OCI-LY7 (cell line): ENCODE results near the gene CD58. TPM values are rescaled to one million over a fixed set of nuclear protein-coding genes. Genes with fewer than 3 reads are reported as not detected.

Experiments
- BruUV-seq: library from RNA; stranded (reverse); fragments of 400-500 nt; replicated peaks from 2 replicates; lab custom pipeline; 2021; lab: Mats Ljungman, UMichigan
- CTCF ChIA-PET: fragments of 300-600 bp; sonication (Branson Sonifier 250); formaldehyde crosslinking; loops from one replicate; lab custom pipeline; 2022; ENCODE audit warnings: antibody characterized with exemption; ENCODE audit not compliant: unreplicated experiment; lab: Charles Lee
- POLR2A ChIA-PET: fragments of 300-600 bp; sonication (Branson Sonifier 250); formaldehyde crosslinking; loops from one replicate; lab custom pipeline; 2022; ENCODE audit warnings: antibody characterized with exemption; lab: Charles Lee
- DNase-seq: peaks from one replicate; pipeline ENCODE4 v3.0.0-alpha.2; 2015; ENCODE audit warnings: low spot score
- H2AFZ ChIP-seq: fragments of 200-600 bp; sonication (generic), shearing (Covaris generic); 2 replicates; pipeline ENCODE4 v1.6.1; 2014; ENCODE audit warnings: mild to moderate bottlenecking, antibody characterized with exemption, low read length, moderate library complexity
- H3K27ac ChIP-seq: fragments of 200-600 bp; sonication (generic); 2 replicates; pipeline ENCODE4 v1.5.1; 2014; ENCODE audit warnings: mixed run types, low read depth, mild to moderate bottlenecking, moderate library complexity, low read length, inconsistent platforms; ENCODE audit not compliant: poor library complexity, severe bottlenecking
- H3K36me3 ChIP-seq: fragments of 200-600 bp; sonication (generic); 2 replicates; pipeline ENCODE4 v1.6.1; 2014; ENCODE audit warnings: mild to moderate bottlenecking, antibody characterized with exemption, low read length, moderate library complexity, mixed read lengths; ENCODE audit not compliant: insufficient read depth
- H3K4me1 ChIP-seq: fragments of 200-600 bp; sonication (generic); 2 replicates; pipeline ENCODE4 v1.5.1; 2014; ENCODE audit warnings: mild to moderate bottlenecking, low read length; ENCODE audit not compliant: insufficient read depth, poor library complexity, severe bottlenecking
- H3K4me2 ChIP-seq: fragments of 200-600 bp; sonication (generic); 2 replicates; pipeline ENCODE4 v1.6.1; 2014; ENCODE audit warnings: mild to moderate bottlenecking, low read length
- H3K4me3 ChIP-seq: fragments of 200-600 bp; sonication (generic); 2 replicates; pipeline ENCODE4 v1.5.1; 2014; ENCODE audit warnings: mild to moderate bottlenecking, low read depth, low read length; ENCODE audit not compliant: poor library complexity, severe bottlenecking
- H3K79me2 ChIP-seq: fragments of 200-600 bp; sonication (generic); 2 replicates; pipeline ENCODE4 v1.6.1; 2016; ENCODE audit warnings: low read depth, mild to moderate bottlenecking, low read length, moderate library complexity, mixed read lengths; ENCODE audit not compliant: insufficient read depth
- H3K9me2 ChIP-seq: fragments of 200-600 bp; sonication (generic); 2 replicates; pipeline ENCODE4 v1.6.1; 2016; ENCODE audit warnings: mild to moderate bottlenecking, low read length, mixed read lengths; ENCODE audit not compliant: insufficient read depth
- H3K9me3 ChIP-seq: fragments of 200-600 bp; sonication (generic); 2 replicates; pipeline ENCODE4 v1.6.1; 2014; ENCODE audit warnings: mild to moderate bottlenecking, mixed run types, low read length, mixed read lengths
- H4K20me1 ChIP-seq: fragments of 200-600 bp; sonication (generic); 2 replicates; pipeline ENCODE4 v1.6.1; 2014; ENCODE audit warnings: mild to moderate bottlenecking, antibody characterized with exemption, low read length, moderate library complexity, mixed read lengths; ENCODE audit not compliant: insufficient read depth
- EZH2phosphoT487 ChIP-seq: fragments of 200-600 bp; sonication (generic); IDR thresholded peaks from 2 replicates; pipeline ENCODE4 v1.6.1; 2018; ENCODE audit warnings: low read depth, borderline replicate concordance, mild to moderate bottlenecking, mixed run types, antibody characterized with exemption, low read length, moderate library complexity, mixed read lengths
- intact Hi-C: fragments of 100-400 bp; cut with micrococcal nuclease; formaldehyde crosslinking; loops from one replicate; pipeline ENCODE4 v1.10.0; 2022; ENCODE audit not compliant: unreplicated experiment
- total RNA-seq, 2 experiments: library from RNA; depleted of rRNA in 1 of 2; stranded (reverse); fragments of >200 nt in 1 of 2; shearing (Covaris generic) in 1 of 2; gene quantifications; 2 replicates each; pipeline ENCODE4 v1.2.3, GENCODE V29; 2014 to 2022
- TF ChIP-seq, protein P1 (sequence below): fragments of 200-600 bp; sonication (generic); conservative IDR thresholded peaks from 2 replicates; pipeline ENCODE4 v1.5.1; 2014; ENCODE audit warnings: mild to moderate bottlenecking, antibody characterized with exemption, low read length, moderate library complexity, mixed read lengths

CD58 gene
- total RNA-seq, 2 experiments from 2014 or later: 3.3 TPM; not detected in 1

DNA sequence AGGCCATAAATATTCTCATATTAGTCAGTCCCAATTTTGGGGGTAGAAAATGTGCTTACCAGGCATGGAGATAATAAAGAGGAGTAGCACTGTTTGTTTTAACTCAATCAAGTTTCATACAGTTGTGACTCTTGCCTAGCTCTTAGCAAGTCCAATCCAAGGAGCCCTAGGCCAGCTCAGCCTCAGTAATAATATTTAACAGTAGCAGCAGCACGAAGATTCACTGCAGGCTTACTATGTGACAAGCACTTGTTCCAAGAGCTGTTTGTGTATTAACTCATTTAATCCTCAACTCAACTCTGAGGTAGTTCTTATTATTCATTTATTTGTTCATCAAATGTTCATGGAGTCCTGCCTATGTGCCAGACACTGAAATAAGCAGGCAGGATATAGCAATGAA is 12.3 kb downstream of the CD58 start:
- intact Hi-C loops: no loop called here
- Histone ChIP-seq H2AFZ (no peak overlapping the region), H3K4me2 (no peak overlapping the region), H3K4me1 (no peaks in the 10 kb centered on the region), H3K36me3 (no peaks in the 10 kb centered on the region), H3K79me2 (no peaks in the 10 kb centered on the region), H3K27ac (no peak overlapping the region), H3K9me3 (no peaks in the 10 kb centered on the region), H4K20me1 (no peaks in the 10 kb centered on the region), H3K9me2 (no peaks in the 10 kb centered on the region), H3K4me3 (no peak overlapping the region)
- DNase-seq: no peak
- CTCF ChIA-PET: no interaction called here
- TF ChIP-seq, protein P1, sequence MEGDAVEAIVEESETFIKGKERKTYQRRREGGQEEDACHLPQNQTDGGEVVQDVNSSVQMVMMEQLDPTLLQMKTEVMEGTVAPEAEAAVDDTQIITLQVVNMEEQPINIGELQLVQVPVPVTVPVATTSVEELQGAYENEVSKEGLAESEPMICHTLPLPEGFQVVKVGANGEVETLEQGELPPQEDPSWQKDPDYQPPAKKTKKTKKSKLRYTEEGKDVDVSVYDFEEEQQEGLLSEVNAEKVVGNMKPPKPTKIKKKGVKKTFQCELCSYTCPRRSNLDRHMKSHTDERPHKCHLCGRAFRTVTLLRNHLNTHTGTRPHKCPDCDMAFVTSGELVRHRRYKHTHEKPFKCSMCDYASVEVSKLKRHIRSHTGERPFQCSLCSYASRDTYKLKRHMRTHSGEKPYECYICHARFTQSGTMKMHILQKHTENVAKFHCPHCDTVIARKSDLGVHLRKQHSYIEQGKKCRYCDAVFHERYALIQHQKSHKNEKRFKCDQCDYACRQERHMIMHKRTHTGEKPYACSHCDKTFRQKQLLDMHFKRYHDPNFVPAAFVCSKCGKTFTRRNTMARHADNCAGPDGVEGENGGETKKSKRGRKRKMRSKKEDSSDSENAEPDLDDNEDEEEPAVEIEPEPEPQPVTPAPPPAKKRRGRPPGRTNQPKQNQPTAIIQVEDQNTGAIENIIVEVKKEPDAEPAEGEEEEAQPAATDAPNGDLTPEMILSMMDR: no peak
- no peak for TF ChIP-seq EZH2phosphoT487
- POLR2A ChIA-PET: no interaction called here
- no TSS peak for BruUV-seq

DNA sequence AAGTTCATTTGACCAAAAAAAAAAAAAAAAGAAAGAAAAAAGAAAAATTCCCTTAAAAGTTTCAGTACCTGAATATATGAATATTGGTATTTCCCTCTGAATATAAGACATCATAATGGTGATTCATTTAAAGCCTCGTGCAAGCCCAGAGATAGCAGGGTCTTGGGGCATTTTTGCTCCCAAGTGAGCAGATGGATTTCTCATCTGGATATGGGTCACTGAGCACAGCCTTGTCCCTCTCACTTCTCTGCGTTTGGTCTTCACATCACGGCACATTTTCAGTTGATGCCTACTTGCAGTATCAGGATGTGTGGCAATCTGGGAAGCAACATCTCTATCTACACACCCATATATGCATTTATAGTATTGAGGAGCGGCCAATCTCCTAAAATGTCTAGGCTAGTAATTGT is 12.7 kb downstream of the CD58 start:
- intact Hi-C loops: no loop called here
- CTCF ChIA-PET: no interaction called here
- no peak overlapping the region for H2AFZ ChIP-seq
- no peaks in the 10 kb centered on the region for H4K20me1 ChIP-seq
- TF ChIP-seq, protein P1: no peak
- TF ChIP-seq EZH2phosphoT487: no peak
- H3K4me3 ChIP-seq: no peak overlapping the region
- H3K9me2 ChIP-seq: no peaks in the 10 kb centered on the region
- no peak overlapping the region for H3K4me2 ChIP-seq
- no peaks in the 10 kb centered on the region for H3K79me2 ChIP-seq
- DNase-seq: no peak
- BruUV-seq: no TSS peak
- POLR2A ChIA-PET: interaction anchor here (0.7 kb wide), 3 partner anchors 85 to 615 kb away, joined by 3 read pairs; no protein-coding TSS in a partner anchor
- H3K36me3 ChIP-seq: no peaks in the 10 kb centered on the region
- no peaks in the 10 kb centered on the region for H3K9me3 ChIP-seq
- no peaks in the 10 kb centered on the region for H3K4me1 ChIP-seq
- no peak overlapping the region for H3K27ac ChIP-seq

DNA sequence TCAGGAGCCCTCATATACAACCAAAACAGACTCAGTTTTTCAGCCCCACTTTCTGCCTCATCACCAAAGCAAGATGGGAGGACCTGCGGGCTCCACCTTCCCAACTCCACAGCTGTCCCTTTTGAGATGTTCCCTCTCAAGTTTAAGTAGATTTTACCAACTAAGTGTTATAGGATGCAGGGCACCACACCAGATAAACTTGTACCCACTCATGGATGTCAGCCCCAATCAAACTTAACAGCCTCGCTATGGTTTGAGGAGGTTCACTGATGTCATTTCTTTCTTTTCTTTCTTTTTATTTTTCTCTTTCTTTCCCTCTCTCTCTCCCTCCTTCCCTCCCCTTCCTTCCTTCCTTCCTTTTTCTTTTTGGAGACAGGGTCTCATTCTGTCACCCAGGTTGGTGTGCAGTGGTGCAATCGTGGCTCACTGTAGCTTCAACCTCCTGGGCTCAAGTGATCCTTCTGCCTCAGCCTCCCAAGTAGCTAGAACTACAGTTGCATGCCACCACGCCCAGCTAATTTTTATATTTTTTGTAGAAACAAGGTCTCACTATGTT is 13.4 kb downstream of the CD58 start:
- no peaks in the 10 kb centered on the region for H4K20me1 ChIP-seq
- H3K4me1 ChIP-seq: no peaks in the 10 kb centered on the region
- no peaks in the 10 kb centered on the region for H3K36me3 ChIP-seq
- H2AFZ ChIP-seq: no peak overlapping the region
- TF ChIP-seq EZH2phosphoT487: no peak
- TF ChIP-seq, protein P1: no peak
- ChIA-PET CTCF (no interaction called here), POLR2A (interaction anchor here (0.6 to 1.9 kb wide), 7 partner anchors 11 to 614 kb away, joined by 3 to 5 read pairs (median 3); no protein-coding TSS in a partner anchor)
- no peaks in the 10 kb centered on the region for H3K9me2 ChIP-seq
- DNase-seq: no peak
- H3K9me3 ChIP-seq: no peaks in the 10 kb centered on the region
- no peaks in the 10 kb centered on the region for H3K79me2 ChIP-seq
- BruUV-seq: no TSS peak
- H3K4me3 ChIP-seq: no peak overlapping the region
- intact Hi-C loops: no loop called here
- no peak overlapping the region for H3K4me2 ChIP-seq
- H3K27ac ChIP-seq: no peak overlapping the region
